ENCODE measurements around the gene ATXN7L3. TPM values are rescaled to one million over a fixed set of nuclear protein-coding genes. Genes with fewer than 3 reads are reported as not detected.

Gene ATXN7L3
- total and polyA plus RNA-seq, 10 of the 15 experiments (the other 5 are each of a cell fraction or from before 2014, with no cell fraction given) = 0.71 to 78.7 (median 32.7) TPM

DNA sequence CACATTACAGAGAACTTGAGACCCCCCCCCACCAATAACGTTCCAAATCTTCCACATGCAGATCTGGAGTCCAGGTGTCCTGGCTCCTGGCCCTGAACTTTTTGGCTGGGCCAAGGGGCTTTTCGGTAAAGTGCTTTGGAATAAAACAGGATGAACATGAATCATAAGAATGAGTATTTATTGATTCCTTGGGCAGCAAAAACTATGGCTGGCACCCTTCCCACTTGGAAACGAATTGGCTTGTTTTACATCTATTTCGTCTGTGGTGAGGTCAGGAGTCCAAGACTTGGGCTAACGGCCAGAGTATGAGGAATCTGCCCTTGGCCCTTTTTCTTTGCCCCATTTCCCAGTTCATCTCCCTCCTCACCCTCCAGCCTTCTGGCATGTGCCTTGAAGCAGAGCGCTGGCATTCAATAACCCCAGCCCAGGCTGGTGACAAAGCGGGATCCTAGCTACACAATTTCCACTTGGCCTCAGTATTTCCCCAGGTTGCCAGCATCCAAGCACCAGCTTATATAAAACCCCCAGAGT is 23.9 kb upstream of the ATXN7L3 start:
- H3K27me3 ChIP-seq (replicated peaks in 1 of 2; ENCODE audit: control insufficient read depth in 2 of 2, insufficient read depth in 2 of 2, low read length in 1 of 2) = no peaks in the 10 kb centered on the region
- H3K79me2 ChIP-seq (ENCODE audit: control insufficient read depth, insufficient read depth, low read length) = peaks cover 34% of the 10 kb centered on the region
- no peak for ATAC-seq
- H3K4me2 ChIP-seq (ENCODE audit: control insufficient read depth, insufficient read depth) = no peak overlapping the region
- no peaks in the 10 kb centered on the region for H3K9me3 ChIP-seq (replicated peaks; ENCODE audit: control insufficient read depth, insufficient read depth, low read length)
- no peak for DNase-seq (ENCODE audit: low read depth, low spot score)
- SMC1A ChIA-PET (ENCODE audit: uncharacterized antibody, unreplicated experiment) = no interaction called here
- H3K27ac ChIP-seq (ENCODE audit: control insufficient read depth, insufficient read depth) = no peak overlapping the region
- POLR2A ChIA-PET = no interaction called here
- intact Hi-C loops (cut with micrococcal nuclease; ENCODE audit: unreplicated experiment) = no loop called here
- H3K4me1 ChIP-seq (ENCODE audit: control insufficient read depth, insufficient read depth, low read length) = peaks cover 4% of the 10 kb centered on the region; the same call in 1 of the 2 replicates
- no peak overlapping the region for H3K9ac ChIP-seq (ENCODE audit: control insufficient read depth, insufficient read depth, low read length)
- in situ Hi-C loops (cut with MboI) = loop anchor here (25.0 kb wide), 1 partner anchor 289 kb away; the partner anchor contains the start of gene GPATCH8
- RAD21 ChIA-PET (ENCODE audit: unreplicated experiment) = no interaction called here
- FAIRE-seq = no peak
- CTCF ChIA-PET = no interaction called here
- BruUV-seq (replicated peaks) = no TSS peak
- H3K36me3 ChIP-seq (ENCODE audit: control insufficient read depth in 2 of 2, insufficient read depth in 2 of 2, low read length in 1 of 2) = no peaks in the 10 kb centered on the region
- H2AFZ ChIP-seq (ENCODE audit: control insufficient read depth, low read depth, low read length) = no peak overlapping the region
- no peaks in the 10 kb centered on the region for H4K20me1 ChIP-seq (ENCODE audit: control insufficient read depth, insufficient read depth)
- TF ChIP-seq CHD4 (IDR thresholded peaks at IDR 0.05) (no peak), NFYA (IDR thresholded peaks at IDR 0.05; ENCODE audit: borderline replicate concordance, low read depth, low read length) (no peak)
- 82% methylated on average over 7 of the region's 7 CpGs for WGBS (ENCODE audit: insufficient coverage, insufficient replicate concordance, low lambda C conversion rate, missing lambda C conversion rate)
- H3K4me3 ChIP-seq = no peak overlapping the region

GRCh38 chr17:44222112-44222869 is 22.6 kb upstream of the ATXN7L3 start:
- Histone ChIP-seq H3K36me3 (ENCODE audit: control insufficient read depth in 2 of 2, insufficient read depth in 2 of 2, low read length in 1 of 2) (no peaks in the 10 kb centered on the region), H3K79me2 (ENCODE audit: control insufficient read depth, insufficient read depth, low read length) (peaks cover 45% of the 10 kb centered on the region), H3K4me2 (ENCODE audit: control insufficient read depth, insufficient read depth) (peak overlapping the region; percentile 93), H3K27me3 (replicated peaks in 1 of 2; ENCODE audit: control insufficient read depth in 2 of 2, insufficient read depth in 2 of 2, low read length in 1 of 2) (no peaks in the 10 kb centered on the region), H3K27ac (ENCODE audit: control insufficient read depth, insufficient read depth) (peak overlapping the region; percentile 89), H3K9me3 (replicated peaks; ENCODE audit: control insufficient read depth, insufficient read depth, low read length) (no peaks in the 10 kb centered on the region), H3K4me3 (peak overlapping the region; percentile 98), H3K4me1 (ENCODE audit: control insufficient read depth, insufficient read depth, low read length) (peaks cover 4% of the 10 kb centered on the region; the same call in 1 of the 2 replicates), H2AFZ (ENCODE audit: control insufficient read depth, low read depth, low read length) (peak overlapping the region; percentile 72), H4K20me1 (ENCODE audit: control insufficient read depth, insufficient read depth) (no peaks in the 10 kb centered on the region), H3K9ac (ENCODE audit: control insufficient read depth, insufficient read depth, low read length) (peak overlapping the region; percentile 88)
- in situ Hi-C loops (cut with MboI) = loop anchor here (25.0 kb wide), 1 partner anchor 290 kb away; the partner anchor contains the start of gene GPATCH8
- DNase-seq (ENCODE audit: low read depth, low spot score) (no peak), ATAC-seq (peak; percentile 6), FAIRE-seq (no peak)
- intact Hi-C loops (cut with micrococcal nuclease; ENCODE audit: unreplicated experiment) = no loop called here
- RAD21 ChIA-PET (ENCODE audit: unreplicated experiment) = interaction anchor here (0.6 to 2.8 kb wide), 16 partner anchors 9 to 123 kb away, joined by 3 to 16 read pairs (median 4); partner anchors contain the start of genes GRN and TMUB2
- CTCF ChIA-PET = interaction anchor here (0.6 to 2.9 kb wide), 16 partner anchors 8 to 177 kb away, joined by 3 to 19 read pairs (median 5); partner anchors contain the start of genes GRN and TMUB2
- POLR2A ChIA-PET = interaction anchor here (0.6 to 2.1 kb wide), 16 partner anchors 12 to 150 kb away, joined by 3 to 26 read pairs (median 5); partner anchors contain the start of genes GRN, SLC25A39 and TMUB2
- BruUV-seq (replicated peaks) = no TSS peak
- WGBS (ENCODE audit: insufficient coverage, insufficient replicate concordance, low lambda C conversion rate, missing lambda C conversion rate) = 13% methylated on average over 30 of the region's 36 CpGs
- SMC1A ChIA-PET (ENCODE audit: uncharacterized antibody, unreplicated experiment) = interaction anchor here (0.7 to 1.9 kb wide), 7 partner anchors 8 to 123 kb away, joined by 3 to 8 read pairs (median 4); partner anchors contain the start of gene GRN
- TF ChIP-seq, protein P1, sequence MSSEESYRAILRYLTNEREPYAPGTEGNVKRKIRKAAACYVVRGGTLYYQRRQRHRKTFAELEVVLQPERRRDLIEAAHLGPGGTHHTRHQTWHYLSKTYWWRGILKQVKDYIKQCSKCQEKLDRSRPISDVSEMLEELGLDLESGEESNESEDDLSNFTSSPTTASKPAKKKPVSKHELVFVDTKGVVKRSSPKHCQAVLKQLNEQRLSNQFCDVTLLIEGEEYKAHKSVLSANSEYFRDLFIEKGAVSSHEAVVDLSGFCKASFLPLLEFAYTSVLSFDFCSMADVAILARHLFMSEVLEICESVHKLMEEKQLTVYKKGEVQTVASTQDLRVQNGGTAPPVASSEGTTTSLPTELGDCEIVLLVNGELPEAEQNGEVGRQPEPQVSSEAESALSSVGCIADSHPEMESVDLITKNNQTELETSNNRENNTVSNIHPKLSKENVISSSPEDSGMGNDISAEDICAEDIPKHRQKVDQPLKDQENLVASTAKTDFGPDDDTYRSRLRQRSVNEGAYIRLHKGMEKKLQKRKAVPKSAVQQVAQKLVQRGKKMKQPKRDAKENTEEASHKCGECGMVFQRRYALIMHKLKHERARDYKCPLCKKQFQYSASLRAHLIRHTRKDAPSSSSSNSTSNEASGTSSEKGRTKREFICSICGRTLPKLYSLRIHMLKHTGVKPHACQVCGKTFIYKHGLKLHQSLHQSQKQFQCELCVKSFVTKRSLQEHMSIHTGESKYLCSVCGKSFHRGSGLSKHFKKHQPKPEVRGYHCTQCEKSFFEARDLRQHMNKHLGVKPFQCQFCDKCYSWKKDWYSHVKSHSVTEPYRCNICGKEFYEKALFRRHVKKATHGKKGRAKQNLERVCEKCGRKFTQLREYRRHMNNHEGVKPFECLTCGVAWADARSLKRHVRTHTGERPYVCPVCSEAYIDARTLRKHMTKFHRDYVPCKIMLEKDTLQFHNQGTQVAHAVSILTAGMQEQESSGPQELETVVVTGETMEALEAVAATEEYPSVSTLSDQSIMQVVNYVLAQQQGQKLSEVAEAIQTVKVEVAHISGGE (CRISPR knock-in tag; IDR thresholded peaks at IDR 0.05) = no peak
- no peak for TF ChIP-seq ATF3 (IDR thresholded peaks at IDR 0.05; ENCODE audit: borderline replicate concordance, extremely low read depth, low read depth, low read length)
- no peak for TF ChIP-seq KDM1A (IDR thresholded peaks at IDR 0.05; ENCODE audit: borderline replicate concordance)
- TF ChIP-seq JUNB (IDR thresholded peaks at IDR 0.05) = no peak
- no peak for TF ChIP-seq PAX8 (IDR thresholded peaks at IDR 0.05)
- TF ChIP-seq RCOR1 (conservative IDR thresholded peaks at IDR 0.05; ENCODE audit: low read depth, low read length) = no peak
- peak; percentile 50; the same call in 1 of the 2 replicates for TF ChIP-seq POLR2A (IDR thresholded peaks at IDR 0.05; ENCODE audit: low read depth, low read length)
- TF ChIP-seq, protein P2, sequence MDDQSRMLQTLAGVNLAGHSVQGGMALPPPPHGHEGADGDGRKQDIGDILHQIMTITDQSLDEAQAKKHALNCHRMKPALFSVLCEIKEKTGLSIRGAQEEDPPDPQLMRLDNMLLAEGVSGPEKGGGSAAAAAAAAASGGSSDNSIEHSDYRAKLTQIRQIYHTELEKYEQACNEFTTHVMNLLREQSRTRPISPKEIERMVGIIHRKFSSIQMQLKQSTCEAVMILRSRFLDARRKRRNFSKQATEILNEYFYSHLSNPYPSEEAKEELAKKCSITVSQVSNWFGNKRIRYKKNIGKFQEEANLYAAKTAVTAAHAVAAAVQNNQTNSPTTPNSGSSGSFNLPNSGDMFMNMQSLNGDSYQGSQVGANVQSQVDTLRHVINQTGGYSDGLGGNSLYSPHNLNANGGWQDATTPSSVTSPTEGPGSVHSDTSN (IDR thresholded peaks at IDR 0.05; ENCODE audit: insufficient replicate concordance, low read depth, low read length) = no peak
- TF ChIP-seq GABPA (IDR thresholded peaks at IDR 0.05; ENCODE audit: low read depth) = no peak
